Neural cell (in vitro differentiated cells): ENCODE measurements around the gene TXNDC2.

Experiments used
- EP300 ChIP-seq: fragments of 450-650 bp; conservative IDR thresholded peaks from 2 replicates; pipeline ENCODE4 v1.6.1; 2014; ENCODE audit warnings: antibody characterized with exemption, mild to moderate bottlenecking, moderate library complexity; ENCODE audit not compliant: poor library complexity, severe bottlenecking
- EZH2 ChIP-seq: fragments of 200-600, 300-800 bp; shearing (Covaris generic), sonication (generic); IDR thresholded peaks from 2 replicates; pipeline ENCODE4 v1.6.1; 2014; ENCODE audit warnings: antibody characterized with exemption, low read length, borderline replicate concordance, mild to moderate bottlenecking; ENCODE audit not compliant: insufficient read depth, poor library complexity, severe bottlenecking
- TF ChIP-seq, protein P1 (sequence below): fragments of 450-650 bp; IDR thresholded peaks from 2 replicates; pipeline ENCODE4 v1.5.1; 2014; ENCODE audit warnings: antibody characterized with exemption, mild to moderate bottlenecking, moderate library complexity; ENCODE audit not compliant: poor library complexity, severe bottlenecking

DNA sequence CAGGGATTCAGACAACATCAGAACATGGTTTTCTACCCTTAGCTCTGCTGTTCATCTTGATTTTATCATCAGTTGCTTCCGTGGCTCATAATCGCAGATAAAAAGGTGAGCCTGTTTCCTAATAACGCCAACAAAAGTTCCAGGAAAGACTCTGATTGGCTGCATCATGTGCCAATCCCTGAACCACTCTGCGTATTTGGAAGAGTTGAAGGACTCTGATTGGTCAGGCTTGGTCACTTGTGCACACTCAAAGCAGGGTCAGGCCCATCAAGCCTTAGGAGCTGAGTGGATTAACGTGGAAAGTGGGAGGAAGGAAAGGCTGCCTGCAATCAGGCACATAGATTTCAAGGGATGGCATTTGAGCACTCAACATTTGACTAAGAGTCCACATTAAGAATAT is 11.4 kb downstream of the TXNDC2 start:
- TF ChIP-seq, protein P1, sequence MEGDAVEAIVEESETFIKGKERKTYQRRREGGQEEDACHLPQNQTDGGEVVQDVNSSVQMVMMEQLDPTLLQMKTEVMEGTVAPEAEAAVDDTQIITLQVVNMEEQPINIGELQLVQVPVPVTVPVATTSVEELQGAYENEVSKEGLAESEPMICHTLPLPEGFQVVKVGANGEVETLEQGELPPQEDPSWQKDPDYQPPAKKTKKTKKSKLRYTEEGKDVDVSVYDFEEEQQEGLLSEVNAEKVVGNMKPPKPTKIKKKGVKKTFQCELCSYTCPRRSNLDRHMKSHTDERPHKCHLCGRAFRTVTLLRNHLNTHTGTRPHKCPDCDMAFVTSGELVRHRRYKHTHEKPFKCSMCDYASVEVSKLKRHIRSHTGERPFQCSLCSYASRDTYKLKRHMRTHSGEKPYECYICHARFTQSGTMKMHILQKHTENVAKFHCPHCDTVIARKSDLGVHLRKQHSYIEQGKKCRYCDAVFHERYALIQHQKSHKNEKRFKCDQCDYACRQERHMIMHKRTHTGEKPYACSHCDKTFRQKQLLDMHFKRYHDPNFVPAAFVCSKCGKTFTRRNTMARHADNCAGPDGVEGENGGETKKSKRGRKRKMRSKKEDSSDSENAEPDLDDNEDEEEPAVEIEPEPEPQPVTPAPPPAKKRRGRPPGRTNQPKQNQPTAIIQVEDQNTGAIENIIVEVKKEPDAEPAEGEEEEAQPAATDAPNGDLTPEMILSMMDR, result no peak
- TF ChIP-seq EP300 (no peak), EZH2 (no peak)
